ENCODE measurements around the gene CDKAL1. TPM values are rescaled to one million over a fixed set of nuclear protein-coding genes. Genes with fewer than 3 reads are reported as not detected.

Gene CDKAL1
- total and polyA plus RNA-seq, 8 donors: 3.4 to 36.7 (median 10.4) TPM

GRCh38 chr6:20746024-20746423 is 211.8 kb downstream of the CDKAL1 start:
- intact Hi-C loops (cut with DNase I; ENCODE audit: low total_unique reads): no loop called here
- peaks cover 0 to 5% (median 0%) of the 10 kb centered on the region in 4 donors for H3K36me3 ChIP-seq
- 69 to 93% (median 75%) methylated on average over 2 of the region's 2 CpGs for WGBS, 5 donors
- no peaks in the 10 kb centered on the region for H3K27me3 ChIP-seq
- H3K4me3 ChIP-seq: no peak overlapping the region
- H3K27ac ChIP-seq: no peak overlapping the region
- TF ChIP-seq CTCF (IDR thresholded peaks at IDR 0.05) (no peak), EP300 (IDR thresholded peaks at IDR 0.05) (no peak), POLR2AphosphoS5 (IDR thresholded peaks at IDR 0.05) (no peak), POLR2A (IDR thresholded peaks at IDR 0.05) (no peak)
- peaks cover 0 to 15% (median 6%) of the 10 kb centered on the region in 4 donors for H3K4me1 ChIP-seq
- no peaks in the 10 kb centered on the region for H3K9me3 ChIP-seq
- DNase-seq: no peak

DNA sequence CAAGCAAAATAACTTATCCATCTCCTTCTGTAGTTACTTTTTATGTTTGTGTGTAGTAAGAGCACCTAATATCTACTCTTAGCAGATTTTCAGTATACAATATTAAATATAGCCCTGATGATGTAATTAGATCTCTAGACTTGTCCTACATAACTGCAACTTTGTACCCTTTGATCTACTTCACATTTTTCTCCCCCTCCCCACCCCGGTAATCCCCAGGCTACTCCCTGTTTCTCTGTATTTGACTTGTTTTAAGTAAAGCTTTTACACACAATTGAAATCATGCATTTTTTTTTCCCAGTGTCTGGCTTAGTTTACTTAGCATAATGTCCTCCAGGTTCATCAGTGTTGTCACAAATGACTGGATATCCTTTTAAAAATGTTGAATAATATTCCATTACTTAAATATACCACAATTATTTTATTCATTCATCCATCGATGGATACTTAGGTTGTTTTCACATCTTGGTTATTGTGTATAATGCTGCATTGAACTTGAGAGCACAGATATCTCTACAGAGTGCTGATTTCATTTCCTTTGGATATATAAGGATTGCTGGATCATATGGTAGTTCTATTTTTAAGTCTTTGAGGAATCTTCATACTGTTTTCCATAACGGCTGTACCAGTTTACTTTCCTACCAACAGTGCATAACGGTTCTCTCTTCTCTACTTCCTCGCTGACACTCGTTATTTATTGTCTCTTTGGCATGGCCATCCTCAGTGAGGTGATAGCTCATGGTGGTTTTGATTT is 212.7 kb downstream of the CDKAL1 start:
- TF ChIP-seq CTCF (IDR thresholded peaks at IDR 0.05): no peak
- no peak for TF ChIP-seq EP300 (IDR thresholded peaks at IDR 0.05)
- TF ChIP-seq POLR2A (IDR thresholded peaks at IDR 0.05): no peak
- TF ChIP-seq POLR2AphosphoS5 (IDR thresholded peaks at IDR 0.05): no peak
- H3K9me3 ChIP-seq: no peaks in the 10 kb centered on the region
- peaks cover 0 to 20% (median 6%) of the 10 kb centered on the region in 4 donors for H3K4me1 ChIP-seq
- intact Hi-C loops (cut with DNase I; ENCODE audit: low total_unique reads): no loop called here
- H3K27ac ChIP-seq: no peak overlapping the region
- no peak overlapping the region for H3K4me3 ChIP-seq
- no peaks in the 10 kb centered on the region for H3K36me3 ChIP-seq
- no peak for DNase-seq
- WGBS, 5 donors: 88 to 95% (median 90%) methylated on average over 6 of the region's 6 CpGs
- H3K27me3 ChIP-seq: no peaks in the 10 kb centered on the region

- WGBS, 5 donors: 93 to 100% (median 97%) methylated on average over 2 of the region's 2 CpGs
- H3K9me3 ChIP-seq: no peaks in the 10 kb centered on the region
- no peak for TF ChIP-seq POLR2AphosphoS5 (IDR thresholded peaks at IDR 0.05)
- TF ChIP-seq POLR2A (IDR thresholded peaks at IDR 0.05): no peak
- TF ChIP-seq EP300 (IDR thresholded peaks at IDR 0.05): no peak
- TF ChIP-seq CTCF (IDR thresholded peaks at IDR 0.05): no peak
- no peaks in the 10 kb centered on the region for H3K27me3 ChIP-seq
- DNase-seq: no peak
- H3K36me3 ChIP-seq: no peaks in the 10 kb centered on the region
- H3K4me1 ChIP-seq: peaks cover 0 to 20% (median 6%) of the 10 kb centered on the region in 4 donors
- H3K27ac ChIP-seq: no peak overlapping the region
- intact Hi-C loops (cut with DNase I; ENCODE audit: low total_unique reads): no loop called here
- H3K4me3 ChIP-seq: no peak overlapping the region
Measured at GRCh38 chr6:20747991-20748390, 213.7 kb downstream of the CDKAL1 start.

DNA sequence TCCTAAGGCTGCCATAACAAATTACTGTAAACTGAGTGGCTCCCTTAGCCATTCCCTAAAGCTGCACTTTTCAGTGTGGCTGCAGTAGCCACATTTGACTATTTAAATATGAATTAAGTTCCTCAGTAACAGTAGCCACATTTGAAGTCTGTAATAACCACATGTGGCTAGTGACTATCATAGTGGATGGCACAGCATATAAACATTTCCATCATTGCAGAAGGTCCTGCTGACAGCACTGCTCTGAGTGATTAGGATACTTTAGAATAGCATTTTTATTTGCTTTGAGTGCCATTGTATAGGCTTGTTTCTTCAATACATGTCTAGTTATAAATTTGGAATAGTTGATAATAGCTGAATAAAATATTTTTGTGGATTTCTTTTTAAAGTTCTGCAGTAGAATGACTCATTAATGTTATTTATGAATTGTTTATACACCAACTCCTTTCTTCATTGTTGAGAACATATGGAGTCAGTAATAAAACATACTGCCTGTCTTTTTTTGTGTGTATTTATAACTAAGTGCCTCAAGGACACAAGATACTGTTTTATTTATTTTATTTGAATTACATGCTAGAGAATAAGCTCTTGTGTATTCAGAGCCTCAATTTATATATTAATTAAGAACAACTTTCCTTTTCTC is 217.2 kb downstream of the CDKAL1 start:
- no peaks in the 10 kb centered on the region for H3K36me3 ChIP-seq
- H3K4me1 ChIP-seq: peaks cover 0 to 12% (median 2%) of the 10 kb centered on the region in 4 donors
- no peak for DNase-seq
- no peak overlapping the region for H3K4me3 ChIP-seq
- no peaks in the 10 kb centered on the region for H3K27me3 ChIP-seq
- intact Hi-C loops (cut with DNase I; ENCODE audit: low total_unique reads): no loop called here
- no peak overlapping the region for H3K27ac ChIP-seq
- TF ChIP-seq CTCF (IDR thresholded peaks at IDR 0.05) (no peak), EP300 (IDR thresholded peaks at IDR 0.05) (no peak), POLR2AphosphoS5 (IDR thresholded peaks at IDR 0.05) (no peak), POLR2A (IDR thresholded peaks at IDR 0.05) (no peak)
- H3K9me3 ChIP-seq: no peaks in the 10 kb centered on the region
